HG03469 (cell line): ENCODE results near the gene DYNC1I1.

Source experiments
- ATAC-seq: cut with Tn5 transposase; IDR thresholded peaks from one replicate; pipeline ENCODE4 v1.9.1; 2021; ENCODE audit warnings: mild to moderate bottlenecking, moderate library complexity, moderate number of reproducible peaks; ENCODE audit not compliant: unreplicated experiment

Gene DYNC1I1

GRCh38 chr7:96122746-96123145 lies 350.4 kb downstream of the DYNC1I1 start:
- no peak for ATAC-seq

GRCh38 chr7:96126382-96126781 lies 354.0 kb downstream of the DYNC1I1 start:
- no peak for ATAC-seq

GRCh38 chr7:96127746-96128145 lies 355.4 kb downstream of the DYNC1I1 start:
- ATAC-seq = no peak

- ATAC-seq = no peak
Measured at GRCh38 chr7:96131525-96131924, 359.2 kb downstream of the DYNC1I1 start.

GRCh38 chr7:96135241-96135640 lies 362.9 kb downstream of the DYNC1I1 start:
- ATAC-seq = no peak

- no peak for ATAC-seq
Measured at GRCh38 chr7:96136600-96137239, 364.4 kb downstream of the DYNC1I1 start.

GRCh38 chr7:96143495-96144259 lies 371.3 kb downstream of the DYNC1I1 start:
- ATAC-seq = no peak

- ATAC-seq = no peak
Measured at GRCh38 chr7:96144260-96144526, 371.8 kb downstream of the DYNC1I1 start.
